ENCODE data around the gene MBD3L4. TPM values are rescaled to one million over a fixed set of nuclear protein-coding genes. Genes with fewer than 3 reads are reported as not detected.

The MBD3L4 gene
- total and polyA plus RNA-seq, 10 of the 15 experiments (the other 5 are each of a cell fraction or from before 2014, with no cell fraction given) = not detected

DNA sequence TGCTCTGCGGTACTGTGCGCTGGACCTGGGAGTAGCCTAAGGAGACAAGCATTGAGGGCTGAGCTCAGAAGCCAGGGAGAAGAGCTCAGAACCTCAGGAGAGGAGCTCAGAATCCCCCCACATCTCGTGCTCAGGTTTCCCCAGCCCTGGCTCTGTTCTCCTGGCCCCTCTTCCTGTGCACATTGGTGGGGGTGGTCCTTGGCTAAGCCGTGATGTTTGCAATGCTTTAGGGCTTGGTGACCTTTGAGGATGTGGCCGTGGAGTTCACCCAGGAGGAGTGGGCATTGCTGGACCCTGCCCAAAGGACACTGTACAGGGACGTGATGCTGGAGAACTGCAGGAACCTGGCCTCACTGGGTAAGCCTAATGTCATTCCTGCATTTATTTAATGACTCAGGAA is 36.2 kb upstream of the MBD3L4 start:
- ChIA-PET POLR2A (no interaction called here), RAD21 (ENCODE audit: unreplicated experiment) (no interaction called here), CTCF (no interaction called here), SMC1A (ENCODE audit: uncharacterized antibody, unreplicated experiment) (no interaction called here)
- no peak for FAIRE-seq
- in situ Hi-C loops (cut with MboI) (loop anchor here (5.0 kb wide), 1 partner anchor 64 kb away; no protein-coding TSS in a partner anchor), intact Hi-C loops (cut with micrococcal nuclease; ENCODE audit: unreplicated experiment) (no loop called here)
- no peak for ATAC-seq
- no peak overlapping the region for H2AFZ ChIP-seq (ENCODE audit: control insufficient read depth, low read depth, low read length)
- H3K36me3 ChIP-seq (ENCODE audit: control insufficient read depth in 2 of 2, insufficient read depth in 2 of 2, low read length in 1 of 2) = peaks cover 33 to 49% of the 10 kb centered on the region in 2 experiments
- peaks cover 49% of the 10 kb centered on the region for H3K9me3 ChIP-seq (replicated peaks; ENCODE audit: control insufficient read depth, insufficient read depth, low read length)
- WGBS (ENCODE audit: insufficient coverage, insufficient replicate concordance, low lambda C conversion rate, missing lambda C conversion rate) = 100% methylated on average over 6 of the region's 6 CpGs
- no peaks in the 10 kb centered on the region for H3K4me1 ChIP-seq (ENCODE audit: control insufficient read depth, insufficient read depth, low read length)
- no peaks in the 10 kb centered on the region for H4K20me1 ChIP-seq (ENCODE audit: control insufficient read depth, insufficient read depth)
- no peak overlapping the region for H3K4me2 ChIP-seq (ENCODE audit: control insufficient read depth, insufficient read depth)
- H3K79me2 ChIP-seq (ENCODE audit: control insufficient read depth, insufficient read depth, low read length) = no peaks in the 10 kb centered on the region
- no peak overlapping the region for H3K9ac ChIP-seq (ENCODE audit: control insufficient read depth, insufficient read depth, low read length)
- no peak overlapping the region for H3K27ac ChIP-seq (ENCODE audit: control insufficient read depth, insufficient read depth)
- no peaks in the 10 kb centered on the region for H3K27me3 ChIP-seq (replicated peaks in 1 of 2; ENCODE audit: control insufficient read depth in 2 of 2, insufficient read depth in 2 of 2, low read length in 1 of 2)
- H3K4me3 ChIP-seq = no peak overlapping the region
- DNase-seq (ENCODE audit: low read depth, low spot score) = no peak
- no TSS peak for BruUV-seq (replicated peaks)
- no peak for TF ChIP-seq FOXM1 (IDR thresholded peaks at IDR 0.05; ENCODE audit: low read depth, low read length)
- no peak for TF ChIP-seq YY1 (IDR thresholded peaks at IDR 0.05; ENCODE audit: low read depth, low read length)
- TF ChIP-seq, protein P1, sequence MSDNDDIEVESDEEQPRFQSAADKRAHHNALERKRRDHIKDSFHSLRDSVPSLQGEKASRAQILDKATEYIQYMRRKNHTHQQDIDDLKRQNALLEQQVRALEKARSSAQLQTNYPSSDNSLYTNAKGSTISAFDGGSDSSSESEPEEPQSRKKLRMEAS (IDR thresholded peaks at IDR 0.05; ENCODE audit: low read depth, low read length) = no peak
- TF ChIP-seq TCF7 (IDR thresholded peaks at IDR 0.05; ENCODE audit: borderline replicate concordance) = no peak

DNA sequence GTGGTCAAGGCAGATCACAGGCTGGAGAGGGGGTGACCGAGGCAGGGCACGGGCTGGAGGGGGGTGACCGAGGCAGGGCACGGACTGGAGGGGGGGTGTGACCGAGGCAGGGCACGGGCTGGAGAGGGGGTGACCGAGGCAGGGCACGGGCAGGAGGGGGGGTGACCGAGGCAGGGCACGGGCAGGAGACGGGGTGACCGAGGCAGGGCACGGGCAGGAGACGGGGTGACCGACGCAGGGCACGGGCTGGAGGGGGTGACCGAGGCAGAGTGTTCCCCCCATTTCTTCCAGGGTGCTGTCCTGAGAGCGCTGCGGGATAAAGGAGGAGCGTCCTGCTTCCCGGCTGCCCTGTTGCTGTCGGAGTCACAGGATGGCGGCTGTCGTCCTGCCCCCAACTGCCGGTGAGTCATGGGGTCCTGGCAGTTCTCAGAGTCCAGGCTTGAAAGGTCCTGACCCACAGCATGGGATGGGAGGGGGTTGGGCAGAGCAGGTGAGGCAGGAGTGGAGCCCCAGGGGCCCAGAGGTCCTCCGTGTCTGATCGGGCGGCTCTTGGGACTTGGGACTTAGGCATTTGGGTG is 34.8 kb upstream of the MBD3L4 start:
- H4K20me1 ChIP-seq (ENCODE audit: control insufficient read depth, insufficient read depth) = no peaks in the 10 kb centered on the region
- no peak overlapping the region for H3K9ac ChIP-seq (ENCODE audit: control insufficient read depth, insufficient read depth, low read length)
- BruUV-seq (replicated peaks) = no TSS peak
- no peak overlapping the region for H3K4me3 ChIP-seq
- in situ Hi-C loops (cut with MboI) = loop anchor here (5.0 kb wide), 1 partner anchor 62 kb away; no protein-coding TSS in a partner anchor
- H3K4me2 ChIP-seq (ENCODE audit: control insufficient read depth, insufficient read depth) = no peak overlapping the region
- H3K27ac ChIP-seq (ENCODE audit: control insufficient read depth, insufficient read depth) = no peak overlapping the region
- no peaks in the 10 kb centered on the region for H3K4me1 ChIP-seq (ENCODE audit: control insufficient read depth, insufficient read depth, low read length)
- SMC1A ChIA-PET (ENCODE audit: uncharacterized antibody, unreplicated experiment) = no interaction called here
- RAD21 ChIA-PET (ENCODE audit: unreplicated experiment) = no interaction called here
- peaks cover 22 to 39% of the 10 kb centered on the region in 2 experiments for H3K36me3 ChIP-seq (ENCODE audit: control insufficient read depth in 2 of 2, insufficient read depth in 2 of 2, low read length in 1 of 2)
- WGBS (ENCODE audit: insufficient coverage, insufficient replicate concordance, low lambda C conversion rate, missing lambda C conversion rate) = 98% methylated on average over 24 of the region's 29 CpGs
- peaks cover 10% of the 10 kb centered on the region for H3K79me2 ChIP-seq (ENCODE audit: control insufficient read depth, insufficient read depth, low read length)
- no peak overlapping the region for H2AFZ ChIP-seq (ENCODE audit: control insufficient read depth, low read depth, low read length)
- ATAC-seq (no peak), FAIRE-seq (no peak), DNase-seq (ENCODE audit: low read depth, low spot score) (no peak)
- POLR2A ChIA-PET = interaction anchor here (0.7 kb wide), 1 partner anchor 91 kb away, joined by 3 read pairs; no protein-coding TSS in a partner anchor
- no peaks in the 10 kb centered on the region for H3K27me3 ChIP-seq (replicated peaks in 1 of 2; ENCODE audit: control insufficient read depth in 2 of 2, insufficient read depth in 2 of 2, low read length in 1 of 2)
- intact Hi-C loops (cut with micrococcal nuclease; ENCODE audit: unreplicated experiment) = no loop called here
- CTCF ChIA-PET = no interaction called here
- peaks cover 35% of the 10 kb centered on the region for H3K9me3 ChIP-seq (replicated peaks; ENCODE audit: control insufficient read depth, insufficient read depth, low read length)
- TF ChIP-seq, protein P2, sequence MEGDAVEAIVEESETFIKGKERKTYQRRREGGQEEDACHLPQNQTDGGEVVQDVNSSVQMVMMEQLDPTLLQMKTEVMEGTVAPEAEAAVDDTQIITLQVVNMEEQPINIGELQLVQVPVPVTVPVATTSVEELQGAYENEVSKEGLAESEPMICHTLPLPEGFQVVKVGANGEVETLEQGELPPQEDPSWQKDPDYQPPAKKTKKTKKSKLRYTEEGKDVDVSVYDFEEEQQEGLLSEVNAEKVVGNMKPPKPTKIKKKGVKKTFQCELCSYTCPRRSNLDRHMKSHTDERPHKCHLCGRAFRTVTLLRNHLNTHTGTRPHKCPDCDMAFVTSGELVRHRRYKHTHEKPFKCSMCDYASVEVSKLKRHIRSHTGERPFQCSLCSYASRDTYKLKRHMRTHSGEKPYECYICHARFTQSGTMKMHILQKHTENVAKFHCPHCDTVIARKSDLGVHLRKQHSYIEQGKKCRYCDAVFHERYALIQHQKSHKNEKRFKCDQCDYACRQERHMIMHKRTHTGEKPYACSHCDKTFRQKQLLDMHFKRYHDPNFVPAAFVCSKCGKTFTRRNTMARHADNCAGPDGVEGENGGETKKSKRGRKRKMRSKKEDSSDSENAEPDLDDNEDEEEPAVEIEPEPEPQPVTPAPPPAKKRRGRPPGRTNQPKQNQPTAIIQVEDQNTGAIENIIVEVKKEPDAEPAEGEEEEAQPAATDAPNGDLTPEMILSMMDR (IDR thresholded peaks at IDR 0.05 in 2 of 3, conservative IDR thresholded peaks at IDR 0.05 in 1 of 3; ENCODE audit: control insufficient read depth in 2 of 3, extremely low read depth in 1 of 3, insufficient read depth in 1 of 3, low read depth in 3 of 3, low read length in 3 of 3) = no peak
- TF ChIP-seq, protein P3, sequence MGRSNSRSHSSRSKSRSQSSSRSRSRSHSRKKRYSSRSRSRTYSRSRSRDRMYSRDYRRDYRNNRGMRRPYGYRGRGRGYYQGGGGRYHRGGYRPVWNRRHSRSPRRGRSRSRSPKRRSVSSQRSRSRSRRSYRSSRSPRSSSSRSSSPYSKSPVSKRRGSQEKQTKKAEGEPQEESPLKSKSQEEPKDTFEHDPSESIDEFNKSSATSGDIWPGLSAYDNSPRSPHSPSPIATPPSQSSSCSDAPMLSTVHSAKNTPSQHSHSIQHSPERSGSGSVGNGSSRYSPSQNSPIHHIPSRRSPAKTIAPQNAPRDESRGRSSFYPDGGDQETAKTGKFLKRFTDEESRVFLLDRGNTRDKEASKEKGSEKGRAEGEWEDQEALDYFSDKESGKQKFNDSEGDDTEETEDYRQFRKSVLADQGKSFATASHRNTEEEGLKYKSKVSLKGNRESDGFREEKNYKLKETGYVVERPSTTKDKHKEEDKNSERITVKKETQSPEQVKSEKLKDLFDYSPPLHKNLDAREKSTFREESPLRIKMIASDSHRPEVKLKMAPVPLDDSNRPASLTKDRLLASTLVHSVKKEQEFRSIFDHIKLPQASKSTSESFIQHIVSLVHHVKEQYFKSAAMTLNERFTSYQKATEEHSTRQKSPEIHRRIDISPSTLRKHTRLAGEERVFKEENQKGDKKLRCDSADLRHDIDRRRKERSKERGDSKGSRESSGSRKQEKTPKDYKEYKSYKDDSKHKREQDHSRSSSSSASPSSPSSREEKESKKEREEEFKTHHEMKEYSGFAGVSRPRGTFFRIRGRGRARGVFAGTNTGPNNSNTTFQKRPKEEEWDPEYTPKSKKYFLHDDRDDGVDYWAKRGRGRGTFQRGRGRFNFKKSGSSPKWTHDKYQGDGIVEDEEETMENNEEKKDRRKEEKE (IDR thresholded peaks at IDR 0.05) = no peak
- TF ChIP-seq SMAD5 (IDR thresholded peaks at IDR 0.05; ENCODE audit: low read depth) = no peak
- TF ChIP-seq HCFC1 (IDR thresholded peaks at IDR 0.05; ENCODE audit: low read length) = no peak
- TF ChIP-seq, protein P4, sequence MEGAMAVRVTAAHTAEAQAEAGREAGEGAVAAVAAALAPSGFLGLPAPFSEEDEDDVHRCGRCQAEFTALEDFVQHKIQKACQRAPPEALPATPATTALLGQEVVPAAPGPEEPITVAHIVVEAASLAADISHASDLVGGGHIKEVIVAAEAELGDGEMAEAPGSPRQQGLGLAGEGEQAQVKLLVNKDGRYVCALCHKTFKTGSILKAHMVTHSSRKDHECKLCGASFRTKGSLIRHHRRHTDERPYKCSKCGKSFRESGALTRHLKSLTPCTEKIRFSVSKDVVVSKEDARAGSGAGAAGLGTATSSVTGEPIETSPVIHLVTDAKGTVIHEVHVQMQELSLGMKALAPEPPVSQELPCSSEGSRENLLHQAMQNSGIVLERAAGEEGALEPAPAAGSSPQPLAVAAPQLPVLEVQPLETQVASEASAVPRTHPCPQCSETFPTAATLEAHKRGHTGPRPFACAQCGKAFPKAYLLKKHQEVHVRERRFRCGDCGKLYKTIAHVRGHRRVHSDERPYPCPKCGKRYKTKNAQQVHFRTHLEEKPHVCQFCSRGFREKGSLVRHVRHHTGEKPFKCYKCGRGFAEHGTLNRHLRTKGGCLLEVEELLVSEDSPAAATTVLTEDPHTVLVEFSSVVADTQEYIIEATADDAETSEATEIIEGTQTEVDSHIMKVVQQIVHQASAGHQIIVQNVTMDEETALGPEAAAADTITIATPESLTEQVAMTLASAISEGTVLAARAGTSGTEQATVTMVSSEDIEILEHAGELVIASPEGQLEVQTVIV (IDR thresholded peaks at IDR 0.05; ENCODE audit: borderline replicate concordance, partially characterized antibody) = no peak
- TF ChIP-seq POLR2A (IDR thresholded peaks at IDR 0.05; ENCODE audit: low read depth, low read length) = peak; percentile 44; the same call in 1 of the 2 replicates

Data from GM12878 (cell line).